ENCODE results near the gene PRPF19. TPM values are rescaled to one million over a fixed set of nuclear protein-coding genes. Genes with fewer than 3 reads are reported as not detected.

PRPF19 gene
- total and polyA plus RNA-seq, 2 experiments from 2014 or later: 19.1 to 58.9 TPM

DNA sequence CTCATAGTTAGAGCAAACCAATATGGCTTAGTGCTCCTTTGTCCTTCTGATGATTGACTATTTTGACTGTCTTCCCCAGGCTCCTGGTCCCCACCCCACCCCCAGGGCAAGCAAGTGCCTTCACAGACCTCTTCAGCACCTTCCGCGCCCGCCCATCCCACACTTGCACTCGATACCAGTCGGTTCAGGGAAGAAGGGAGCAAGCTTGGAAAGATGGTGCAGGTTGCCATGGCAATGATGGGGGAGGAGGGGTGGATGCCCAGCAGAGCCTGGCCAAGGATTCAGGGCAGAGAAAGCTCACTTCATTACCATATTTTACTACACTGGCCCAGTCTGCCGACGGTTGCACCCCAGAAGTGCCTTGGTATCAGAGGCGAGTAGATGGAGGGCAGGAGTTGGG, 20.1 kb upstream of the PRPF19 start:
- Histone ChIP-seq H3K79me2 (ENCODE audit: insufficient read depth) (no peaks in the 10 kb centered on the region), H3K9me2 (ENCODE audit: insufficient read depth) (no peaks in the 10 kb centered on the region), H2AFZ (no peak overlapping the region), H3K9ac (no peak overlapping the region), H3K4me1 (ENCODE audit: insufficient read depth) (peaks cover 9% of the 10 kb centered on the region; the same call in 1 of the 2 replicates), H3K27me3 (replicated peaks; ENCODE audit: insufficient read depth) (no peaks in the 10 kb centered on the region), H4K20me1 (ENCODE audit: insufficient read depth) (no peaks in the 10 kb centered on the region), H3K4me2 (ENCODE audit: unreplicated experiment) (no peak overlapping the region), H3K36me3 (ENCODE audit: low read depth) (no peaks in the 10 kb centered on the region), H3F3A (ENCODE audit: insufficient read depth) (no peaks in the 10 kb centered on the region), H3K27ac (no peak overlapping the region), H3K4me3 (no peak overlapping the region), H3K9me3 (ENCODE audit: low read depth) (no peaks in the 10 kb centered on the region)
- in situ Hi-C loops (cut with MboI): no loop called here
- 91 to 94% methylated on average over 8 of the region's 8 CpGs for WGBS, 2 experiments (ENCODE audit: low coverage in 1 of 2, low lambda C conversion rate in 2 of 2, missing lambda C conversion rate in 2 of 2)
- no peak for DNase-seq
- TF ChIP-seq EZH2phosphoT487 (IDR thresholded peaks at IDR 0.05; ENCODE audit: insufficient read depth, low read depth): no peak
- no peak for TF ChIP-seq EZH2 (IDR thresholded peaks at IDR 0.05; ENCODE audit: insufficient read depth, poor library complexity, severe bottlenecking)

GRCh38 chr11:60925868-60926267, 19.5 kb upstream of the PRPF19 start:
- H3K27me3 ChIP-seq (replicated peaks; ENCODE audit: insufficient read depth): no peaks in the 10 kb centered on the region
- H3K9me2 ChIP-seq (ENCODE audit: insufficient read depth): no peaks in the 10 kb centered on the region
- H3F3A ChIP-seq (ENCODE audit: insufficient read depth): no peaks in the 10 kb centered on the region
- no peaks in the 10 kb centered on the region for H4K20me1 ChIP-seq (ENCODE audit: insufficient read depth)
- H3K4me2 ChIP-seq (ENCODE audit: unreplicated experiment): peak overlapping the region; percentile 64
- 38 to 44% methylated on average over 6 of the region's 6 CpGs for WGBS, 2 experiments (ENCODE audit: low coverage in 1 of 2, low lambda C conversion rate in 2 of 2, missing lambda C conversion rate in 2 of 2)
- H3K27ac ChIP-seq: no peak overlapping the region
- peaks cover 9% of the 10 kb centered on the region; the same call in 1 of the 2 replicates for H3K4me1 ChIP-seq (ENCODE audit: insufficient read depth)
- H3K9ac ChIP-seq: no peak overlapping the region
- in situ Hi-C loops (cut with MboI): no loop called here
- no peaks in the 10 kb centered on the region for H3K9me3 ChIP-seq (ENCODE audit: low read depth)
- no peaks in the 10 kb centered on the region for H3K79me2 ChIP-seq (ENCODE audit: insufficient read depth)
- H3K4me3 ChIP-seq: no peak overlapping the region
- peak; percentile 85 for DNase-seq
- no peak overlapping the region for H2AFZ ChIP-seq
- no peak for TF ChIP-seq EZH2phosphoT487 (IDR thresholded peaks at IDR 0.05; ENCODE audit: insufficient read depth, low read depth)
- TF ChIP-seq EZH2 (IDR thresholded peaks at IDR 0.05; ENCODE audit: insufficient read depth, poor library complexity, severe bottlenecking): no peak
- H3K36me3 ChIP-seq (ENCODE audit: low read depth): no peaks in the 10 kb centered on the region

DNA sequence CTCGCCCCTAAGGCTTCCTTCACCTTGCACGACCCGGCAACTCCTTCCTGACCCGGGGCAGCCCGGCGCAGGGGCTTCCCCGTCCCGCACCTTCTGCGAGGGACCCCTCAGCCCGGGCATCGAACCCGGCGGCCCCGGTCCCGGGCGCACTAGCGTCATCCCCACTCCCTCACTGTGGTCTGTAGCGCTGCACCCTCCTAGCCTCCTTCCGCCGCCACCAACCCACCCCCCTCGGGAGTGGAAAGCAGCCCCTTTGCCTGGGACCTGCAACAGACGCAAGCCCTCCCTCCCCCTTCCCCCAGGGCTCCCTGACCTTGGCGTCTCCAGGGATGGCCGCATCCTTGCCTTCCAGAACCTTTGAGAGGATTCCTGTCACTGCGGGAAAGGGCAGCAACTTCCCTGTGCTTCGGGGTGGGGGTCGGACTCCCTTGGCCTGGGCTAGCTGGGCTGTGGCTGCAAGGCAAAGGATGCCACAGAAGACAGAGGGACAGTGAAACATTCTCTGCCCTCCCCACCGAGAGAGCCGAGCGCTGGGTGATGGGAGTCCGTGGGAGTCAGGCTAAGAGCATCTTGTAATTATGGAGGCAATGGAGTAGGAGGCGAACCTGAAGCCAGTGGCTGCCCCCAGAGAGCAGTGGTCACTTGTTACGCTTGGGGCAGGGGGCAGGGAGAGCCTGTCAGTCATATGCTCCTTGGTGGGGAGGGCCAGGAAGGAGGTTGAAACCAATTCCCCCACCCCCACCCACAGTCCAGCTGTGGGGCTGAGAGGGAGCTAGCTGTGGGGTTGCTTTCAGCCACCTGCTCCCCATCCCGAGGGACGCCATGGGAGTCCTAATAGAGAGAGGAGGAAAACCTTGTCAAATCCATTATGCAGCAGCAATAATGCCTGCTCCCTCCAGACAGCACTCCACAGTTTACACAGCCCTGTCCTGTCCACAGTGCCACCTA, 18.8 kb upstream of the PRPF19 start:
- 5 to 8% methylated on average over 25 to 35 of the region's 35 CpGs for WGBS, 2 experiments (ENCODE audit: low coverage in 1 of 2, low lambda C conversion rate in 2 of 2, missing lambda C conversion rate in 2 of 2)
- Histone ChIP-seq H3K27me3 (replicated peaks; ENCODE audit: insufficient read depth) (no peaks in the 10 kb centered on the region), H3K27ac (no peak overlapping the region), H3K36me3 (ENCODE audit: low read depth) (no peaks in the 10 kb centered on the region), H4K20me1 (ENCODE audit: insufficient read depth) (no peaks in the 10 kb centered on the region), H3K4me2 (ENCODE audit: unreplicated experiment) (peak overlapping the region; percentile 64), H3K9me3 (ENCODE audit: low read depth) (no peaks in the 10 kb centered on the region), H3K4me1 (ENCODE audit: insufficient read depth) (peaks cover 9% of the 10 kb centered on the region; the same call in 1 of the 2 replicates), H3K9ac (peak overlapping the region; percentile 60), H2AFZ (peak overlapping the region; percentile 66), H3K79me2 (ENCODE audit: insufficient read depth) (0 out of 2 replicates have a peak, but pooled peaks cover 2% of the 10 kb centered on the region), H3K4me3 (peak overlapping the region; percentile 72), H3F3A (ENCODE audit: insufficient read depth) (no peaks in the 10 kb centered on the region), H3K9me2 (ENCODE audit: insufficient read depth) (no peaks in the 10 kb centered on the region)
- peak; percentile 21 for DNase-seq
- in situ Hi-C loops (cut with MboI): no loop called here
- TF ChIP-seq EZH2 (IDR thresholded peaks at IDR 0.05; ENCODE audit: insufficient read depth, poor library complexity, severe bottlenecking) (no peak), EZH2phosphoT487 (IDR thresholded peaks at IDR 0.05; ENCODE audit: insufficient read depth, low read depth) (no peak)

GRCh38 chr11:60924110-60924905, 17.9 kb upstream of the PRPF19 start, which contains the start of gene TMEM132A:
Gene TMEM132A (plus strand): TSS chr11:60924460. CDS start chr11:60924634, 174 bp downstream.
- no peaks in the 10 kb centered on the region for H3K36me3 ChIP-seq (ENCODE audit: low read depth)
- no peaks in the 10 kb centered on the region for H3K9me3 ChIP-seq (ENCODE audit: low read depth)
- H3K4me1 ChIP-seq (ENCODE audit: insufficient read depth): peaks cover 10% of the 10 kb centered on the region; the same call in 1 of the 2 replicates
- H3K4me2 ChIP-seq (ENCODE audit: unreplicated experiment): peak within 1 kb of the TSS; percentile 64
- H3K9me2 ChIP-seq (ENCODE audit: insufficient read depth): no peaks in the 10 kb centered on the region
- H3K4me3 ChIP-seq: peak within 1 kb of the TSS; percentile 72
- peaks cover 11% of the 10 kb centered on the region for H3K79me2 ChIP-seq (ENCODE audit: insufficient read depth)
- H3K27ac ChIP-seq: no peak within 1 kb of the TSS
- H3F3A ChIP-seq (ENCODE audit: insufficient read depth): no peaks in the 10 kb centered on the region
- 2% methylated on average over 40 to 42 of the region's 69 CpGs for WGBS, 2 experiments (ENCODE audit: low coverage in 1 of 2, low lambda C conversion rate in 2 of 2, missing lambda C conversion rate in 2 of 2)
- TF ChIP-seq EZH2phosphoT487 (IDR thresholded peaks at IDR 0.05; ENCODE audit: insufficient read depth, low read depth): no peak
- no peak for TF ChIP-seq EZH2 (IDR thresholded peaks at IDR 0.05; ENCODE audit: insufficient read depth, poor library complexity, severe bottlenecking)
- in situ Hi-C loops (cut with MboI): no loop called here
- peak within 1 kb of the TSS; percentile 66 for H2AFZ ChIP-seq
- no peaks in the 10 kb centered on the region for H4K20me1 ChIP-seq (ENCODE audit: insufficient read depth)
- peak within 1 kb of the TSS; percentile 60 for H3K9ac ChIP-seq
- peak; percentile 86 for DNase-seq
- no peaks in the 10 kb centered on the region for H3K27me3 ChIP-seq (replicated peaks; ENCODE audit: insufficient read depth)

All from GM23248 (cell line).